Cardiac muscle cell (in vitro differentiated cells and primary cell): ENCODE data around the gene TMPRSS13. TPM values are rescaled to one million over a fixed set of nuclear protein-coding genes. Genes with fewer than 3 reads are reported as not detected.

Experiments used
- DNase-seq, 2 donors: peaks; one replicate each; pipeline versions ENCODE4 v3.0.0 to v3.0.0-alpha.2; 2010 to 2017; ENCODE audit warnings: low read depth in 1 of 2, low spot score in 1 of 2
- H3K27ac ChIP-seq: fragments of 200-600 bp; sonication (generic); 2 replicates; pipeline ENCODE4 v1.5.1; 2016
- H3K27me3 ChIP-seq: fragments of 200-600 bp; sonication (generic); 2 replicates; pipeline ENCODE4 v1.6.0; 2016; ENCODE audit warnings: control low read depth
- H3K36me3 ChIP-seq: fragments of 200-600 bp; sonication (generic); 2 replicates; pipeline ENCODE4 v1.5.1; 2016; ENCODE audit warnings: control low read depth
- H3K4me1 ChIP-seq: fragments of 200-600 bp; sonication (generic); 2 replicates; pipeline ENCODE4 v1.8.1; 2017; ENCODE audit warnings: low read depth, mild to moderate bottlenecking, mixed run types
- H3K4me3 ChIP-seq: fragments of 200-600 bp; sonication (generic); 2 replicates; pipeline ENCODE4 v1.5.1; 2016; ENCODE audit warnings: mild to moderate bottlenecking
- H3K9me3 ChIP-seq: fragments of 200-600 bp; sonication (generic); 2 replicates; pipeline ENCODE4 v1.5.1; 2017; ENCODE audit warnings: low read depth, mild to moderate bottlenecking, control low read depth
- polyA plus RNA-seq: library from polyadenylated mRNA; unstranded; fragments of >200 nt; fragmentation: Nextera tagmentation; extraction: Ambion mirVana; gene quantifications from 2 replicates; pipeline ENCODE4 v1.2.1, GENCODE V29; 2016
- total RNA-seq: library from RNA; depleted of rRNA; stranded (reverse); fragments of >200 nt; gene quantifications from 2 replicates; pipeline ENCODE4 v1.2.3, GENCODE V29; 2016
- TF ChIP-seq, protein P1 (sequence below): IDR thresholded peaks from 2 replicates; pipeline ENCODE4 v1.5.1; 2012; ENCODE audit warnings: low read depth, mild to moderate bottlenecking, low read length

TMPRSS13 gene
- total and polyA plus RNA-seq, 2 experiments from 2014 or later: 0.40 to 0.66 TPM

DNA sequence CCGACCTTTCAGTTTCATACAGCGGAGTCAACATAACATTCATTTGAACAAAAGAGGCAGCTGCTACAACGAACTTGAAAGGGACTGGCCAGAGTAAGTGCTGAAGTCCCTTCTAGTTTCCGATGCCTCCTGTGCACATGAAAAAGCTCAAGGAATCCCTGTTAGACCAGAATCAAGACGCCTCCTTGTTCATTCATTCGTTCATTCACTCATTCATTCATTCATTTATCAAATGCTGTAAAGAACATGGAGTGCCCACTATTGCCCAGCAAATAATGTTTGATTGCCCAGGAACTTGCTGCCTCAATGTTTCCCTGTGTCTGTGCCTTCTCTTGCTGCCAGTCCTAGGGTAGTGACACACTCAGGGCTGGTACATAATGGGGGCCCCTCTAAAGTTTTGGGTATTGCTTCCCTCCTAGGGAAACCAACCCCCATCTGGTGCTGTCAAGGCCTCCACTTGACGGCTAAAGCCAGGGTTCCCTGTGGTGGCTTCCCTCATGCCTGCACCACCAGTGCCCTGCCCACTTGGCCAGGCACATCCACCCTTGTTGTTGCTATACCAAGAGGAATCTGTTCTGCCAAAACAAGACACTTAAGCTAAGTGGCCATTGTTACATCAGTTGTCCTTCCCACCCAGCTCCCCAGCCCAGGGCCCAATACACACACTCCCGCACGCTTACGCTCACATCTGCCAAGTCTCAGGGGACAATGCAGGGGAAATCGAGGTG lies 3.8 kb downstream of the TMPRSS13 start:
- Histone ChIP-seq H3K4me1 (peaks cover 8% of the 10 kb centered on the region), H3K36me3 (no peaks in the 10 kb centered on the region), H3K27me3 (no peaks in the 10 kb centered on the region), H3K9me3 (no peaks in the 10 kb centered on the region), H3K27ac (no peak overlapping the region), H3K4me3 (no peak overlapping the region)
- DNase-seq: no peak
- TF ChIP-seq, protein P1, sequence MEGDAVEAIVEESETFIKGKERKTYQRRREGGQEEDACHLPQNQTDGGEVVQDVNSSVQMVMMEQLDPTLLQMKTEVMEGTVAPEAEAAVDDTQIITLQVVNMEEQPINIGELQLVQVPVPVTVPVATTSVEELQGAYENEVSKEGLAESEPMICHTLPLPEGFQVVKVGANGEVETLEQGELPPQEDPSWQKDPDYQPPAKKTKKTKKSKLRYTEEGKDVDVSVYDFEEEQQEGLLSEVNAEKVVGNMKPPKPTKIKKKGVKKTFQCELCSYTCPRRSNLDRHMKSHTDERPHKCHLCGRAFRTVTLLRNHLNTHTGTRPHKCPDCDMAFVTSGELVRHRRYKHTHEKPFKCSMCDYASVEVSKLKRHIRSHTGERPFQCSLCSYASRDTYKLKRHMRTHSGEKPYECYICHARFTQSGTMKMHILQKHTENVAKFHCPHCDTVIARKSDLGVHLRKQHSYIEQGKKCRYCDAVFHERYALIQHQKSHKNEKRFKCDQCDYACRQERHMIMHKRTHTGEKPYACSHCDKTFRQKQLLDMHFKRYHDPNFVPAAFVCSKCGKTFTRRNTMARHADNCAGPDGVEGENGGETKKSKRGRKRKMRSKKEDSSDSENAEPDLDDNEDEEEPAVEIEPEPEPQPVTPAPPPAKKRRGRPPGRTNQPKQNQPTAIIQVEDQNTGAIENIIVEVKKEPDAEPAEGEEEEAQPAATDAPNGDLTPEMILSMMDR: no peak

DNA sequence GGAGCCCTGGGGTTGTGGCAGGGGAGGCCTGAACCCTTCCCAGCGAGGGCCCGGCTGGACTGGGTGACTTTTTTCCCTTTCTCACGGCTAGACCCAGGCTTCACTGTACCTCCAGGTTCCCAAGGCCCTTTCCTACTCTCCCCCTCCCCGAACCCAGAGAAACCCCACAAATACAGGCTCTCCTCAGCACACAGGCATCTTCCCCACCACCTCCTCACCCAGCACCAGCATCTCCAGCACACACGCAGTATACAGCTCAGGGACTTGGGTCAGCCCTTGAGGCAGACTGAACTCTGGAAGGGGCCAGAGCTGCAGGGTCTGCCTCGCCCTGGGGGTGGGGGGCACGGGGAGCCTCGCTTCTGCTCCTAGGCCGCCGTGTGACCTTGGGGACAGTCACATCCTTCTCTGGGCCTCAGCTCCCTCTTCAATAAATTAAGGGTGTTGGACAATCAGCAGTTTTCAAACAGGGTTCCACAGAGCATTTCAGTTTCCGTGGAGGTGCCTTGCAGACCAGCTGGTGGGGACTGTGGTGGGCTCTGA lies 4.5 kb downstream of the TMPRSS13 start:
- DNase-seq: no peak
- Histone ChIP-seq H3K27ac (no peak overlapping the region), H3K4me3 (no peak overlapping the region), H3K27me3 (no peaks in the 10 kb centered on the region), H3K9me3 (no peaks in the 10 kb centered on the region), H3K4me1 (peaks cover 8% of the 10 kb centered on the region), H3K36me3 (no peaks in the 10 kb centered on the region)
- TF ChIP-seq, protein P1: no peak

DNA sequence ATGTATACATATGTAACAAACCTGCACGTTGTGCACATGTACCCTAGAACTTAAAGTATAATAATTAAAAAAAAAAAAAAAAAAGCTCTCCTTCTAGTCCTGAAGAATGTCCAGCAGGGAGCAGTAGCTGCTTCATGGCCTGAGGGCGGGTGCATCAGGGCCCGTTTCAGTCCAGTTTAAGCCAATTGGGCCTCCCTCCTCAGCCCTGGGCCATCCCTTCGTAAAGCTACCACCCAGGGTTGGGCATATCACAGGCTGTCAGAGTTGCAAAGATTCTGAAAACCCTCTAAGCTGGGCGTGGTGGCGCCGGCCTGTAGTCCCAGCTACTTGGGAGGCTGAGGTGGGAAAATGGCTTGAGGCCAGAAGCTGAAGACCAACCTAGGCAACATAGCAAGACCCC lies 5.4 kb downstream of the TMPRSS13 start:
- TF ChIP-seq, protein P1: no peak
- no peak overlapping the region for H3K27ac ChIP-seq
- peaks cover 8% of the 10 kb centered on the region for H3K4me1 ChIP-seq
- no peak for DNase-seq
- no peaks in the 10 kb centered on the region for H3K27me3 ChIP-seq
- H3K4me3 ChIP-seq: no peak overlapping the region
- no peaks in the 10 kb centered on the region for H3K36me3 ChIP-seq
- no peaks in the 10 kb centered on the region for H3K9me3 ChIP-seq

DNA sequence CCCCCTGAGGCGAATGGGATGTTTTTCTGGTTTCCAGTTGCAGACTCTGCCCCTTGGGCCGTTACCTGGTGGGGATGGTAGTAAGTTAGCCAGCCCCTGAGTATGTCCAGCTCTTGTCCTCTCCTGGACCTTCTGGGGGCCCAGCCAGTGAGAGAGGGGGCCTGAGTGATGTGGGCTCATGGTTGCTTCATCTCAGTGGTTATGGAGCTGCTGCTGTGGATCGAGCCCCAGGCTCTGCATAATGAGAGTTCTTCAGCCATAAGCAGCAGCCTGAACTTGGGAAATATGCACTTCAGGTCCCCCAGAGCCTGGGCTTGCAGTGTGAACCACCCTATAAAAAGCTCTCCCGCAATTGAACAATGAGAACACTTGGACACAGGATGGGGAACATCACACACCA lies 5.9 kb downstream of the TMPRSS13 start:
- TF ChIP-seq, protein P1: no peak
- Histone ChIP-seq H3K36me3 (no peaks in the 10 kb centered on the region), H3K4me3 (no peak overlapping the region), H3K27ac (no peak overlapping the region), H3K4me1 (peaks cover 8% of the 10 kb centered on the region), H3K9me3 (no peaks in the 10 kb centered on the region), H3K27me3 (no peaks in the 10 kb centered on the region)
- no peak for DNase-seq

DNA sequence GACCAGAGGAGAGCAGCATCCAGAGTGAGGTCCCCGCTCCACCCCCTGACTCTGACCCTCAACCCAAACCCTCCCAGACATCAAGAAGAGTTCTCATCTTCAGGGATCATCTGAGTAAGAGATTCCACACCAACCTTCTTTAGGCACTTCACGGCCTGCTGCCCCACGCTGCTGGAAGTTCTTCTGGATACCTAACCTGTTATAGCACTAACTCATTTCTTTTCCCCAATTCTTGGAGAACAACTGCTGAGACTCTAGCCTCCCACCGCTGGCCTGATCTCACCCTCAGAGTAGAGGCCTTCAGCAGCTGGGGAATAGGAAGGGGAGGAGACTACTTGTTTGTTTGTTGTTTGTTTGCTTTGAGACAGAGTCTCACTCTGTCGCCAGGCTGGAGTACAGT lies 7.3 kb downstream of the TMPRSS13 start:
- no peak overlapping the region for H3K27ac ChIP-seq
- peaks cover 8% of the 10 kb centered on the region for H3K4me1 ChIP-seq
- DNase-seq: no peak
- TF ChIP-seq, protein P1: no peak
- no peak overlapping the region for H3K4me3 ChIP-seq
- no peaks in the 10 kb centered on the region for H3K9me3 ChIP-seq
- H3K36me3 ChIP-seq: no peaks in the 10 kb centered on the region
- no peaks in the 10 kb centered on the region for H3K27me3 ChIP-seq
